Natural killer cell (primary cell): ENCODE results near the gene HES3. TPM values are rescaled to one million over a fixed set of nuclear protein-coding genes. Genes with fewer than 3 reads are reported as not detected.

Experiments
- ATAC-seq, 3 donors: fragments of 150-1000 bp in 2 of 3; fragments of 200-7000 bp in 1 of 3; cut with Tn5 transposase; 1 replicate in 1 of 3; 2 replicates in 2 of 3; pipeline ENCODE4 v1.10.0; 2021; ENCODE audit warnings: mild to moderate bottlenecking in 2 of 3, moderate library complexity in 2 of 3
- DNase-seq, 2 donors: peaks; one replicate each; pipeline versions ENCODE4 v3.0.0 to v3.0.0-alpha.2; 2013 to 2021; ENCODE audit warnings: mixed read lengths in 1 of 2
- H3K27ac ChIP-seq: one replicate; pipeline ENCODE4 v1.5.1; 2013; ENCODE audit warnings: mild to moderate bottlenecking, low read length
- H3K27me3 ChIP-seq: one replicate; pipeline ENCODE4 v1.6.1; 2013; ENCODE audit warnings: low read length; ENCODE audit not compliant: control insufficient read depth, insufficient read depth
- H3K36me3 ChIP-seq: one replicate; pipeline ENCODE4 v1.6.1; 2013; ENCODE audit warnings: low read length; ENCODE audit not compliant: control insufficient read depth, insufficient read depth
- H3K4me1 ChIP-seq: one replicate; pipeline ENCODE4 v1.6.1; 2013; ENCODE audit warnings: low read length; ENCODE audit not compliant: control insufficient read depth, insufficient read depth
- H3K4me3 ChIP-seq: one replicate; pipeline ENCODE4 v1.5.1; 2013; ENCODE audit warnings: low read length
- H3K9me3 ChIP-seq: one replicate; pipeline ENCODE4 v1.6.1; 2013; ENCODE audit warnings: low read length; ENCODE audit not compliant: control insufficient read depth, insufficient read depth
- H3K27ac Mint-ChIP-seq, 2 donors: one replicate each; pipeline ENCODE4 v1.8.0; 2022; ENCODE audit warnings: mild to moderate bottlenecking in 2 of 2, mixed read lengths in 2 of 2, moderate library complexity in 1 of 2
- H3K27me3 Mint-ChIP-seq, 2 donors: one replicate each; pipeline ENCODE4 v1.8.0; 2022; ENCODE audit warnings: low read depth in 2 of 2, mixed read lengths in 2 of 2
- H3K36me3 Mint-ChIP-seq: one replicate; pipeline ENCODE4 v1.8.0; 2022; ENCODE audit warnings: mixed read lengths
- H3K4me1 Mint-ChIP-seq, 2 donors: one replicate each; pipeline ENCODE4 v1.8.0; 2022; ENCODE audit warnings: mixed read lengths in 2 of 2
- H3K4me3 Mint-ChIP-seq: one replicate; pipeline ENCODE4 v1.8.0; 2022; ENCODE audit warnings: mild to moderate bottlenecking, moderate library complexity, mixed read lengths
- H3K9me3 Mint-ChIP-seq, 2 donors: one replicate each; pipeline ENCODE4 v1.8.0; 2022; ENCODE audit warnings: mixed read lengths in 2 of 2
- WGBS: methylation state at CpG from one replicate; pipeline ENCODE4 v1.1.7; 2013; ENCODE audit warnings: missing lambda C conversion rate; ENCODE audit not compliant: insufficient coverage; 5-methylcytosine and 5-hydroxymethylcytosine counted together
- intact Hi-C: fragments of 100-400 bp; cut with micrococcal nuclease; formaldehyde crosslinking; loops from one replicate; pipeline ENCODE4 v1.14.2; 2022
- total RNA-seq, 4 donors: library from RNA; stranded (reverse); fragments of 120-200 nt in 1 of 4; gene quantifications; one replicate each; pipeline versions ENCODE4 v1.2.3 to v1.2.4, GENCODE V29; 2013 to 2022
- TF ChIP-seq, protein P1 (sequence below): fragments of 200-600 bp; IDR thresholded peaks from one replicate; pipeline ENCODE4 v1.8.0; 2022; ENCODE audit warnings: antibody characterized with exemption

The HES3 gene
- total RNA-seq, 3 donors from 2014 or later (not counting 1 experiment from before 2014, with no cell fraction given): not detected

DNA sequence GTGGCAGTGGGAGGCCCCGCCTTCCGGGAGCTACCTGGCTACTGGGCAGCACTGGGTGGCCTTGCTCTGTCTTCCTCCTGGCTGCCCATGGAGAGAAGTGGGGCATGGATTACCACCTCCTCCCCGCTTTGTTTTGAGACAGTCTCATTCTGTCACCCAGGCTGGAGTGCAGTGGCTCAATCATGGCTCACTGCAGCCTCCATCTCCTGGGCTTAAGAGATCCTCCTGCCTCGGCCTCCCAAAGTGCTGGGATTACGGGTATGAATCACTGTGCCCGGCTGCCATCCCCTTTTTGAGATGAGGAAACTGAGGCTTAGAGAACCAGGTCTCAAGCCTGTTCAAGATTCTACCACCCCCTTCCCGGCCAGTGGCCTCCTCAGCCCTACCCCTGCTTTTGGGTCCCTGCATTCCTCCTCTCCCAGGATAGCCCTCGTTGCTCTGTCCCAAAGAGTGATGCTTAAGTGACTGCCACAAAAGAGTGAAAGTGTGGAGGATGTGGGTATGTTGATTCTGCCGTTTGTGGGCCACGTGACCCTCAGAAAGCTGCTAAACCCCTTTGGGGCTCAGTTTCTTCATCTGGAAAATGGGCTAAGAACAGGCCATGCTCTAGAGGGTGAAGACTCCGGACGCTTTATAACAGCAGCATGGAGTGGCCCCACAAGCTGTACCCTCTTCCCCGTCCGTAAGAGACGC is 7.8 kb downstream of the HES3 start:
- intact Hi-C loops: no loop called here
- Mint-ChIP-seq H3K27me3 (peaks cover 6 to 15% of the 10 kb centered on the region in 2 donors), H3K4me1 (peaks cover 0 to 3% of the 10 kb centered on the region in 2 donors), H3K27ac (no peak overlapping the region), H3K36me3 (no peaks in the 10 kb centered on the region), H3K4me3 (no peak overlapping the region), H3K9me3 (no peaks in the 10 kb centered on the region)
- TF ChIP-seq, protein P1, sequence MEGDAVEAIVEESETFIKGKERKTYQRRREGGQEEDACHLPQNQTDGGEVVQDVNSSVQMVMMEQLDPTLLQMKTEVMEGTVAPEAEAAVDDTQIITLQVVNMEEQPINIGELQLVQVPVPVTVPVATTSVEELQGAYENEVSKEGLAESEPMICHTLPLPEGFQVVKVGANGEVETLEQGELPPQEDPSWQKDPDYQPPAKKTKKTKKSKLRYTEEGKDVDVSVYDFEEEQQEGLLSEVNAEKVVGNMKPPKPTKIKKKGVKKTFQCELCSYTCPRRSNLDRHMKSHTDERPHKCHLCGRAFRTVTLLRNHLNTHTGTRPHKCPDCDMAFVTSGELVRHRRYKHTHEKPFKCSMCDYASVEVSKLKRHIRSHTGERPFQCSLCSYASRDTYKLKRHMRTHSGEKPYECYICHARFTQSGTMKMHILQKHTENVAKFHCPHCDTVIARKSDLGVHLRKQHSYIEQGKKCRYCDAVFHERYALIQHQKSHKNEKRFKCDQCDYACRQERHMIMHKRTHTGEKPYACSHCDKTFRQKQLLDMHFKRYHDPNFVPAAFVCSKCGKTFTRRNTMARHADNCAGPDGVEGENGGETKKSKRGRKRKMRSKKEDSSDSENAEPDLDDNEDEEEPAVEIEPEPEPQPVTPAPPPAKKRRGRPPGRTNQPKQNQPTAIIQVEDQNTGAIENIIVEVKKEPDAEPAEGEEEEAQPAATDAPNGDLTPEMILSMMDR: no peak
- 70% methylated on average over 15 of the region's 15 CpGs for WGBS
- Histone ChIP-seq H3K9me3 (no peaks in the 10 kb centered on the region), H3K4me1 (peaks cover 15% of the 10 kb centered on the region), H3K27me3 (peaks cover 13% of the 10 kb centered on the region), H3K4me3 (no peak overlapping the region), H3K36me3 (no peaks in the 10 kb centered on the region), H3K27ac (no peak overlapping the region)
- DNase-seq (no peak), ATAC-seq (no peak)

DNA sequence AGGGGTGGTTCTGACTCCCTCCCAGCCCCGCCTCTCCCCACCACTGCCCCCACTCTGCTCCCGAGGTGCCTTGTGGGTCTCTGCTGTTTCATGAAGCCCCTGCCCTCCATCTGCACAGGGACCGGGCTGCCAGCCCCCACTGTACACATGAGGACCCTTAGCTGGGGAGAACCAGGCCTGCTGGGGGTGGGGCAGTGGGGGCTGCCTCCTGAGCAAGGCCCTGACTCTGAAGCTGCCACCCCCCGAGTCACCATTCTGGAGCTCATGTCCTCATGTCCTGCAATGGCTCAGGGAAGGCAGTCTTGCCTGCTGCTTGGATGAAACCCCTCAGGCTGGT is 8.4 kb downstream of the HES3 start:
- TF ChIP-seq, protein P1: no peak
- H3K4me1 Mint-ChIP-seq: no peaks in the 10 kb centered on the region
- H3K36me3 Mint-ChIP-seq: no peaks in the 10 kb centered on the region
- H3K4me3 Mint-ChIP-seq: no peak overlapping the region
- Histone ChIP-seq H3K4me1 (peaks cover 13% of the 10 kb centered on the region), H3K27me3 (peaks cover 9% of the 10 kb centered on the region), H3K4me3 (no peak overlapping the region), H3K9me3 (no peaks in the 10 kb centered on the region), H3K36me3 (no peaks in the 10 kb centered on the region), H3K27ac (no peak overlapping the region)
- no peak overlapping the region for H3K27ac Mint-ChIP-seq
- intact Hi-C loops: no loop called here
- ATAC-seq (no peak), DNase-seq (no peak)
- H3K9me3 Mint-ChIP-seq: no peaks in the 10 kb centered on the region
- WGBS: 74% methylated on average over 4 of the region's 4 CpGs
- peaks cover 1 to 9% of the 10 kb centered on the region in 2 donors for H3K27me3 Mint-ChIP-seq

DNA sequence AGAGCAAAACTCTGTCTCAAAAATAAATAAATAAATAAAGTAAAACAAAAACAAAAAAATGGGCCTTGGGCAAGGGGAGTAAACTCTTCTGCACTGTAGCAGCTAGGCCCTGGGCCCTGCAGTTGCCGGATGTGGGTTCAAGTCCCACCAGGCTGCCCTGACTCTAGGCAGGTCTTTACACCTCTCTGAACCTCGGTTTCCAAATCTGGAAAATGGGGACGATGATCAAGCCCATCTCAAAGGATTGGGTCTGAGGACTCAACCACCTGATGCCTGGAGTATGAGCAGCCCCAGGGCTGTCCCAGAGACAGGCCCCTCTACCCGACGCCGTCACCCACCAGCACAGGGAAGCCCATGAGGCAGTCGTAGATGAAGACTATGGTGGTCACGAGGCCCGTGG is 9.4 kb downstream of the HES3 start:
- Histone ChIP-seq H3K36me3 (no peaks in the 10 kb centered on the region), H3K27me3 (peaks cover 6% of the 10 kb centered on the region), H3K27ac (no peak overlapping the region), H3K9me3 (no peaks in the 10 kb centered on the region), H3K4me3 (no peak overlapping the region), H3K4me1 (peaks cover 13% of the 10 kb centered on the region)
- ATAC-seq: no peak
- Mint-ChIP-seq H3K36me3 (no peaks in the 10 kb centered on the region), H3K4me3 (no peak overlapping the region), H3K27me3 (peaks cover 0 to 2% of the 10 kb centered on the region in 2 donors), H3K27ac (no peak overlapping the region), H3K4me1 (no peaks in the 10 kb centered on the region), H3K9me3 (no peaks in the 10 kb centered on the region)
- no peak for DNase-seq
- 95% methylated on average over 9 of the region's 9 CpGs for WGBS
- TF ChIP-seq, protein P1: no peak
- intact Hi-C loops: no loop called here

DNA sequence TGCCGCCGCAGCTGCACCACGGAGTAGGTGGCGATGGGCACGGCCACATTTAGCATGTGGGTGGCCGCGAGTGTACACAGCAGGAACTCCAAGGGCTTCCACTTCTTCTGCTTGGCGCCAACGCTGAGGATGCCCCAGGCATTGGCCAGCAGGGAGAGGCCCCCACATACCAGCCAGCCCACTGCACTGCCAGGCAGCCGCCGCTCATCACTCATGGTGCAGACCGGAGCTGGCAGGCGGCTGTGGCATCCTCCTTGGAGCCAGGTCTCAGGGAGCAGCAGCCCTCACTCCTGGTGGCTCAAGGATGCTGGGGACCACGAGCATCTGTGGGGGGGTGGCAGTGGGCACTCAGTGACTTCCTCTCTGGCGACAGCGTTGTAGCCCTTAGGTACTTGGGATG is 10.7 kb downstream of the HES3 start:
- Mint-ChIP-seq H3K36me3 (no peaks in the 10 kb centered on the region), H3K27me3 (no peaks in the 10 kb centered on the region), H3K4me3 (no peak overlapping the region), H3K4me1 (peaks cover 0 to under 1% of the 10 kb centered on the region in 2 donors), H3K27ac (no peak overlapping the region), H3K9me3 (no peaks in the 10 kb centered on the region)
- no peaks in the 10 kb centered on the region for H3K9me3 ChIP-seq
- no peaks in the 10 kb centered on the region for H3K36me3 ChIP-seq
- TF ChIP-seq, protein P1: no peak
- DNase-seq (no peak), ATAC-seq (no peak)
- H3K4me1 ChIP-seq: peaks cover 12% of the 10 kb centered on the region
- H3K27ac ChIP-seq: no peak overlapping the region
- 87% methylated on average over 16 of the region's 16 CpGs for WGBS
- intact Hi-C loops: no loop called here
- no peaks in the 10 kb centered on the region for H3K27me3 ChIP-seq
- no peak overlapping the region for H3K4me3 ChIP-seq
